Gastroesophageal sphincter (tissue), 4 donors: ENCODE results near the gene C6orf118. TPM values are rescaled to one million over a fixed set of nuclear protein-coding genes. Genes with fewer than 3 reads are reported as not detected.

Source experiments
- ATAC-seq: fragments of 150-250 bp; one replicate; pipeline ENCODE4 v1.9.1; 2016; ENCODE audit warnings: mild to moderate bottlenecking, moderate library complexity
- H3K27ac ChIP-seq, 4 donors: fragments of 200-600 bp; sonication (generic) in 3 of 4; 1 replicate in 3 of 4; 2 replicates in 1 of 4; pipeline ENCODE4 v1.5.1; 2016 to 2019
- H3K27me3 ChIP-seq: fragments of 200-600 bp; sonication (generic); one replicate; pipeline ENCODE4 v1.5.1; 2019
- H3K36me3 ChIP-seq, 2 donors: fragments of 200-600 bp; sonication (generic); one replicate each; pipeline ENCODE4 v1.5.1; 2019; ENCODE audit warnings: control low read depth in 1 of 2
- H3K4me1 ChIP-seq, 3 donors: fragments of 200-600 bp; sonication (generic); 1 replicate in 2 of 3; 2 replicates in 1 of 3; pipeline ENCODE4 v1.5.1; 2016 to 2019; ENCODE audit warnings: control low read depth in 2 of 3
- H3K4me3 ChIP-seq, 2 donors: fragments of 200-600 bp; sonication (generic); one replicate each; pipeline ENCODE4 v1.5.1; 2019; ENCODE audit warnings: mild to moderate bottlenecking in 1 of 2, moderate library complexity in 1 of 2
- H3K9me3 ChIP-seq, 3 donors: fragments of 200-600 bp; sonication (generic); one replicate each; pipeline ENCODE4 v1.5.1; 2017 to 2019; ENCODE audit warnings: control low read depth in 2 of 3
- CTCF ChIP-seq, 4 experiments: fragments of 200-600 bp in 2 of 4; fragments of 450-650 bp in 2 of 4; sonication (generic) in 1 of 4; IDR thresholded peaks; one replicate each; pipeline ENCODE4 v1.5.1; 2017 to 2019; ENCODE audit warnings: antibody characterized with exemption in 4 of 4, mild to moderate bottlenecking in 2 of 4, moderate library complexity in 2 of 4
- EP300 ChIP-seq: sonication (generic); formaldehyde crosslinking; IDR thresholded peaks from one replicate; pipeline ENCODE4 v1.6.1; 2017; ENCODE audit warnings: antibody characterized with exemption, mild to moderate bottlenecking
- POLR2A ChIP-seq, 2 donors: fragments of 450-650 bp; IDR thresholded peaks; one replicate each; pipeline ENCODE4 v1.6.1; 2017; ENCODE audit warnings: antibody characterized with exemption in 2 of 2, mild to moderate bottlenecking in 2 of 2, moderate library complexity in 1 of 2
- POLR2AphosphoS5 ChIP-seq: sonication (generic); formaldehyde crosslinking; IDR thresholded peaks from one replicate; pipeline ENCODE4 v1.6.1; 2017; ENCODE audit warnings: antibody characterized with exemption
- WGBS, 2 donors: methylation state at CpG; one replicate each; pipeline ENCODE4 v1.1.5; 2018; ENCODE audit warnings: low coverage in 1 of 2; 5-methylcytosine and 5-hydroxymethylcytosine counted together
- total RNA-seq, 4 donors: library from RNA; depleted of rRNA; stranded (reverse); fragments of >200 nt; gene quantifications; one replicate each; pipeline ENCODE4 v1.1.0, GENCODE V29; 2016

C6orf118 gene
- total RNA-seq, 4 donors from 2014 or later: 0.27 TPM; not detected in 3

- Histone ChIP-seq H3K27ac (no peak overlapping the region), H3K27me3 (no peaks in the 10 kb centered on the region), H3K9me3 (no peaks in the 10 kb centered on the region), H3K4me3 (no peak overlapping the region), H3K4me1 (no peaks in the 10 kb centered on the region), H3K36me3 (no peaks in the 10 kb centered on the region)
- TF ChIP-seq POLR2AphosphoS5 (no peak), EP300 (no peak), POLR2A (IDR thresholded peaks at IDR 0.05) (no peak), CTCF (IDR thresholded peaks at IDR 0.05) (no peak)
- 80 to 92% methylated on average over 2 to 5 of the region's 38 CpGs for WGBS, 2 donors
- no peak for ATAC-seq
These were observed 7.8 kb downstream of the C6orf118 start for GRCh38 chr6:165301372-165302246.

DNA sequence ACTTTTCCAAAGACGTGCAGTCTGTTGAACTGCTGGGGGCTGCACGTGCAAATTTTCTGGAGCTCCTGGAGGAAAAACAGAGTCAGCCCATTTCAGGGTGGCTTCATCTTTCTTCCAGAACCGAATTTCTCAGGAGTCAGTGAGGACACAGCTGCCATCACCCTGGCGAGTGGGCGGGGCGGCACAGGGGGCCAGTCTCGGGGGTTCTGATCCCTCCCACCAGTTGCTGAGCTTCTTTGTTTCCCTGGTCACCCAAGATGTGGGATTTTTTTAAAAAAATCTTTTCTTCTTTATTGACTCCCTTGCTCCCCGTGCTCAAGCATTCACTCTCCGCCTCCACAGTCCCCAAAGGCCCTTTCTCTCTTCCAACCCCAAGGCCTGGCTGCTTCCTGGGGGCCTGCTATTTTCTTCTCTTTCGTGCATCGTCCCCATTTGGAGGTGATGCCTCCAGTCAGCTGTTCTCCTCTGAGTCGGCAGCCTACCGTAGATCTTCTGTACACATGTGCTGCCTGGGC is 8.9 kb downstream of the C6orf118 start:
- no peak for TF ChIP-seq EP300
- no peak for TF ChIP-seq POLR2AphosphoS5
- TF ChIP-seq POLR2A (IDR thresholded peaks at IDR 0.05): no peak
- 66 to 75% methylated on average over 11 to 13 of the region's 13 CpGs for WGBS, 2 donors
- Histone ChIP-seq H3K36me3 (no peaks in the 10 kb centered on the region), H3K4me1 (no peaks in the 10 kb centered on the region), H3K27ac (no peak overlapping the region), H3K4me3 (no peak overlapping the region), H3K9me3 (no peaks in the 10 kb centered on the region), H3K27me3 (no peaks in the 10 kb centered on the region)
- no peak for ATAC-seq

DNA sequence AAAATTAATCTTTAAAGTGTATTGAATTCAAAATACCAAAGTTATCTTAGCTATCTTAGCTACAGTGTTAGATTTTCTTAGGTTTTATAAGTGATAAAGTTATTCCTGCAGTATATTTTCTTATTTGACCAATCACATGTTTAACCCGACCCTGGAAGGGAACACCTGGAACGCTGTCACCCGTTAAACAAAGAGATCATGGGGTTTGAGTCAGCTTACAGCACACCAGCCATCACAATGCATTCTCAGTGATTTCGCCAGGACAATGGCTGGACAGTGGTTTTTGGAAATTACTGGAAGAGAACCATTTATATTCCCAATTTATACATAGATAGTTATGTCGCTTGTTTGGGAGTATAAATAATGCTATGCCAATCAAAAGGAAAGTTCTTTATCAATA is 10.5 kb downstream of the C6orf118 start:
- no peak overlapping the region for H3K27ac ChIP-seq
- H3K36me3 ChIP-seq: no peaks in the 10 kb centered on the region
- WGBS, 2 donors: 78 to 81% methylated on average over 5 of the region's 5 CpGs
- H3K4me3 ChIP-seq: no peak overlapping the region
- no peaks in the 10 kb centered on the region for H3K4me1 ChIP-seq
- H3K9me3 ChIP-seq: no peaks in the 10 kb centered on the region
- H3K27me3 ChIP-seq: no peaks in the 10 kb centered on the region
- TF ChIP-seq CTCF (IDR thresholded peaks at IDR 0.05) (no peak), POLR2A (IDR thresholded peaks at IDR 0.05) (no peak), POLR2AphosphoS5 (no peak), EP300 (no peak)
- no peak for ATAC-seq

DNA sequence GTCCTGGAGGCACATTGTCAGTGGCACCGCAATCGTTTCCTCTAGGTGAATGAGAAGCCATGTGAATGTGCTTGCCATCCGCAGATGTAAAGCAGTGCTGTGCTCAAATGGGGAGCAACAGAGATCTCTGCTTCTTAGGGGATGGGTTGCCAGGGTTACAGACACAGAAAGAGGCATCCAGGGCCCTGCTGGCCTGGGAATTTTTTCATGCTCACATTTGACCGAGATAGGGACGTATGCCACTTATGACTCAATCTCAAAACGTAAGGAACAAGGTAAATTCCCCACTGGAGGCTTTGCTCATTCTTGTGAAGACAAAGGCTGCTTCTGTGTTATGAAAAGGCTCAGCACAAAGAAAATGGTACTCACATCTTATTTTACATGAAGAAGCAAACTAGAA is 11.0 kb downstream of the C6orf118 start:
- TF ChIP-seq POLR2A (IDR thresholded peaks at IDR 0.05) (no peak), CTCF (IDR thresholded peaks at IDR 0.05) (no peak), EP300 (no peak), POLR2AphosphoS5 (no peak)
- H3K27ac ChIP-seq: no peak overlapping the region
- H3K36me3 ChIP-seq: no peaks in the 10 kb centered on the region
- no peaks in the 10 kb centered on the region for H3K4me1 ChIP-seq
- no peak overlapping the region for H3K4me3 ChIP-seq
- no peak for ATAC-seq
- no peaks in the 10 kb centered on the region for H3K9me3 ChIP-seq
- H3K27me3 ChIP-seq: no peaks in the 10 kb centered on the region
- WGBS, 2 donors: 86 to 88% methylated on average over 4 to 5 of the region's 6 CpGs

DNA sequence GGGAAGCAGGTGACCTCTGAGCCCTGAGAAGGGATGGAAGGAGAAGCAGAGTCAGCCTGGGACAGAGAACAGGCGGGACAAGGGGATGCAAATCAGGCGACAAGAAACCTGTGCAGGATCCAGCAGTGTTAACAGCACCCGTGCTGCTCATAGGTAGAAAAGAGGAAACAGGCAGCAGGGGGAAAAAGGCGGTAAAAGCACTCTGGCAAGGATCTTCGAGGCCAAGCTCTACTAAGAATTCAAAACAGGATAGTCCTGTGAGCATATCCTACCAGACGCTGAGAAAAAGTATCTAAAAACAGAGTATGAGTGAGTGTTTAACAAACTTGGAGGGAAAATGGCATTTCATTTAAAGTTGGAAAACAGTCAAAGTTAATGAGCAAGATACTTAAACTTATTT is 16.7 kb downstream of the C6orf118 start:
- peaks cover 0 to 3% (median 0%) of the 10 kb centered on the region in 3 donors for H3K9me3 ChIP-seq
- H3K27me3 ChIP-seq: no peaks in the 10 kb centered on the region
- no peaks in the 10 kb centered on the region for H3K4me1 ChIP-seq
- no peak for ATAC-seq
- TF ChIP-seq POLR2A (IDR thresholded peaks at IDR 0.05) (no peak), POLR2AphosphoS5 (no peak), CTCF (IDR thresholded peaks at IDR 0.05) (no peak), EP300 (no peak)
- H3K27ac ChIP-seq: no peak overlapping the region
- no peaks in the 10 kb centered on the region for H3K36me3 ChIP-seq
- no peak overlapping the region for H3K4me3 ChIP-seq
- 72 to 94% methylated on average over 4 to 6 of the region's 6 CpGs for WGBS, 2 donors
